Measurements from ENCODE around the gene HMGCL. TPM values are rescaled to one million over a fixed set of nuclear protein-coding genes. Genes with fewer than 3 reads are reported as not detected.
"Not testable (repeated sequence)": the region's sequence is repeated elsewhere in the genome, so short reads cannot be mapped to it uniquely, and the experiment has no call there.

The HMGCL gene
- total RNA-seq, 1 donor from 2014 or later, result 40.6 TPM

DNA sequence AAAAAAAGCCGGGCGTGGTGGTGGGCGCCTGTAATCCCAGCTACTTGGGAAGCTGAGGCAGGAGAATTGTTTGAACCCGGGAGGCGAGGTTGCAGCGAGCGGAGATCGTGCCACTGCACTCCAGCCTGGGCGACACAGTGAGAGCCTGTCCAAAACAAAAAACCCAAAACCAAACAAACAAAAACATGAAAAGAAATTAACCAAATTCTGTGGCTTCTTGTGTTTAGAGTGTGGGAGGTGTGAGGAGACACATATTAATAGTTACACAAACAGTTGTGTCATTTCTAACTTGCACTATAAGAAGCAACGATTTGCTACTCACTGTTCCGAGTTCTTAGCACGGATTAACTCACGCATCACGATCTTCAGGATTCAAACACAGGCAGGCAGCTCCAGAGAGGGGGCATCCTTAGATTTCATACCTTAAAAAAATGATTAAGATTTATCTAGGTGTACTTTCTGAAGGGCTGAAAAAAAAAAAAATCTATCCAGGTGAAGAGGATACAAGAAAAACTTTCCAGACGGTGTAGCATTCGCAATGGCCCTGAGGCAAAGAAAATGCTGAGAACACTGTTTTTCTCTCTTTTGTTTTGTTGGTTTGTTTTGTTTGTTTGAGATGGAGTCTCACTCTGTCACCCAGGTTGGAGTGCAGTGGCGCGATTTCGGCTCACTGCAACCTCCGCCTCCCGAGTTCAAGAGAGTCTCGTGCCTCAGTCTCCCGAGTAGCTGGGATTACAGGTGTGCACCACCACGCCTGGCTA, 713 bp upstream of the HMGCL start:
- no peak for DNase-seq

DNA sequence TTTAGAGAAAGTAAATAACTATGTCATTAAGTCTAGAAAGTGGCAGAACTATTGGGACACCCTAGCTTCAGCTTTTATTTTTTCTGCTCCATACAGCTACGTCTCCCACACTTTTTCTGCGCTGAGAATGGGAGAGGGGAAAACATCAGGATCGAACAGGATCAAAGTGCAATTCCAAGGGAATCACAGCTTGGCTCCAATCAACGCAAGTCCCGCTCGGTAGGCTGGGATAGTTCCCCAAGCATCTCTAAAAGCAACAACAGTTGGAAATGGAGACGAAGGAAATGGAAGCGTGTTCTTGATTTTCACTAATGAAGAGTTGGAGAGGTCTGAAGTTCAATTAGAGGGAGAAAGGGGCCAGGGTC, 536 bp downstream of the HMGCL start:
- DNase-seq, result no peak

DNA sequence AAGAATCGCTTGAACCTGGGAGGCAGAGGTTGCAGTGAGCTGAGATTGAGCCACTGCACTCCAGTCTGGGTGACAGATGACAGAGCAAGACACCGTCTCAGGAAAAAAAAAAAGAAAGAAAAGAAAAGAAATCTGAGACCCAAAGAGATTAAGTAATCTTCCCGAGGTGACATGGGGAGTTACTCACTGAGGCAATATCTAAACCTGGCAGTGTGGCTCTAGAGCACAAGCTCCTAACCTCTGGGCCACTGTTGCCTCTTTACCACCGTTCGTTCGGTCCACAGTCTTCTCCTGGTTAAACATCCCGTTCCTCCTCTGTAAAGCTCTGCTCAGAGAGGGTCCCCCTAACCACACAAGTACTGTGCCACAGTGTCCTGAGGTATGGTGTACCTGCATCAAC, 1.5 kb downstream of the HMGCL start:
- no peak for DNase-seq

DNA sequence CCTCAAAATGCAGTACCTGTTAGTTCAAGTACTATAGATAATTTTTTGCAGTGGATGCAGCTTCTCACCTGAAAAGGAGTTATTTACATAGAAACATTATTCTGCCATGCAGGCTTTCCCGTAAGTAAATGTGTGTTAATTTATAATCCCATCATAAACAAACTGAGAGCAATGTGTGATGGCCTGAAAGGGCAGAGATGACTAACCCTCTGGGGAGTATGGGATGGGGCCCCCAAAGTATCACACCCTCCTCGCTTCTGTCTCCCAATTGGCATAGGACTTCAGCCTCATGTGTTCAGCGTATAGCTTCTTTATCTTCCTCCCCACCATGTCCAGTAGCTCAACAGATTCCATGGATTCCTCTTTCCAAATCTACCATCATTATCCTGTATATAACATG, 7.6 kb downstream of the HMGCL start:
- DNase-seq, result no peak

DNA sequence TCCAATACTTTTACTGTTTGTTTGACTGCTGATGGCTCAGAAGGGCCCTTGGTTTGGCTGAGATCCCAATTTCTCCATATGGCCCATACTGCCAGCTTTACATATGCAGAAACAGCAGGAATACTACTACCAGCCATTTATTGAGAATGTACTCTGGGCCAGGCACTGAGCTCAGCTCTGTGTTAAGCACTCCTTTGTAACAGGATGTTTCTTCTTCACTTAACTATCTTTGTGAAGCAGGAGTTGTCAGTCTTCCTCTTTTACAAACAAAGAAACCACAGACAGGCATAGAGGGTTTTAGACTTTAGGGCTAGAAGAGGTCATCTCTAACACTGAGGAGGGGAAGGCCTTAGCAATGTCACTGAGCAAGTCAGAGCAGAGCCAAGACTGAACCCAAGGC, 8.3 kb downstream of the HMGCL start:
- no peak for DNase-seq

DNA sequence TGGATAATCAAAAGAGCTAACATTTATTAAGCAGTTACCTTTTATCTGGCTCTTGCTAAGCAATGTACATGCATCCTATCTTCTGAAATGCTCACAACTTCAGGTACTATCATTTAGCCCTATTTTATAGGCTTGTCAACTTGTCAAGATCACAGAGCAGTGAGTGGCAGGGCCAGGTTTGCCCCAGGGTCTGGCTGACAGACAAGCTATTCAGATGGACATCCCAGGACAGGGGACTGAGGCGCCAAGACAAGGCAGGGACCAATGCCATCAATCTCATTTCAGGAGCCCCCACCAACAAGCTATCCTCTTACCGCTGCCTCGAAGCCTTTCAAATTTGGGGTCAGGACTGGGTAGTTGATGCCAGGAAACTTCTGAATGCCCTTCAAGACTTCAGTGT, 8.9 kb downstream of the HMGCL start:
- DNase-seq, result no peak

DNA sequence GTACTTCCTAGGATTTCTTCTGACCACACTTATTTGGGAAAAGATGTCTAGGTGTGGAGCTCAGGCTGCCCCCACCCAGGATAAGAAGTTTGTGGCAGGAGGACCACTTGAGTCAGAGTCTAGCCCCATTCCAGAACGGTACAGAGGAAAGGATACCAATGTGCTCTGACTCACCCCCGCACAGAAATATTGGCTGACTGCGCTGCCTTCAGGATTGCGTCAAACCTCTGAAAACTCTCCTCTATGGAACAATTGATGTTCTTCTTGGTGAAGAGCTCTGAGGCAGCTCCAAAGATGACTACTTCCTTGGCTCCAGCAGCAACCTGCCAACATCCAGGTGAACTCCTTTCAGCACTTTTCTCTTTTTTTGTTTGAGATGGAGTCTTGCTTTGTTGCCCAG, 11.2 kb downstream of the HMGCL start:
- no peak for DNase-seq

DNA sequence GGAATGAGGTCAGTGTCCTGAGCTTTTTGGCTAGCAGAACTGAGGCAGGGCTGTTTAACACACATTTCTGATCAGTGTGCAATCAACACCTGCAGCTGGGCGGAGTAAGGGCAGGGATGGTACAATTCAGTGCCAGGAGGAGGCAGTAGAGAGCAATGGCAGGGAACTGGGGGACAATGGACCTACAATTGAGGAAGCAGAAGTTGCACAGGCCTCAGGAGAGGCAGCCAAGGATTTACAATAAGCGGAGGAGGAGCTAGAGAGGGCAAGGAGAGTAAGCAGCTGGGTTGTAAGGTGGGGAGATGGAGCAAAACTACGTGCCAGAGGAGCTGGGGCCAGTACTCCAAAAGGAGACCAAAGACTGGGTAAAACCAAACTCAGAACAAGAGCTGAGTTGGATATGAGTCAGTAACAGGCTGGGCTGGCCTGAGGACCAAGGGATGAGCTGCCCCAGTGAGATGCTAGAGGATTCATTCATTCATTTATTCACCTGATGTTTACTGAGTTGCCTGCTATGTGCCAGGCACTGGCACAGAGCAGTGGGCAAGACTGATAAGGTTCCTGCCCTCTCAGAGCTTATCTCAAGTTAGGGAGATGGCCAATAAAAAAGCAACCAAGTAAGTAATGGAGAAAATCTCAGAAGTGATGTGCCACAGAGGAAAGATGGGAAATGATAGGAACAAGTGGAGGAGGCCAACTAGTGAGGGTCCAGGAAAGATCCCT, 14.2 kb downstream of the HMGCL start:
- DNase-seq, result peak; percentile 29

DNA sequence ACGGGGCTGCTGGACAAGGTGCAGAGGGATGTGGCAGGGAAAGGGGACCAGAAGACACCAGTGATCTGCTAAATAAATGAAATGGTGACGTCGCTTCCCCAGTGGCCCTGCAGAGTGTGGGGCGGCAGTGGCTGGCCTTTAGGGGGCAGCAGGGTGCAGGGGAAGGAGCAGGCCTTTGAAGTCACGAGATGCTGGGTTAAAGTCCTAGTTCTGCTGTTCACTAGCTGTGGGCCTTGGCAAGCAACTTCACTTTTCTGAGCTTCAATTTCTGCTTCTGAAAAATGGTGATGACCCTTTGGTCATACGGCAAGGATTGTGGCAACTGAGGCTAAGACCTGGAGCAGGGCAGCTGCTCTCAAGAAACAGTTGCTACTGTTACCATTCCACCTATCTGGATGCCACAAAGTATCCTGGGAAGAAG, 15.5 kb downstream of the HMGCL start:
- DNase-seq, result peak; percentile 43

DNA sequence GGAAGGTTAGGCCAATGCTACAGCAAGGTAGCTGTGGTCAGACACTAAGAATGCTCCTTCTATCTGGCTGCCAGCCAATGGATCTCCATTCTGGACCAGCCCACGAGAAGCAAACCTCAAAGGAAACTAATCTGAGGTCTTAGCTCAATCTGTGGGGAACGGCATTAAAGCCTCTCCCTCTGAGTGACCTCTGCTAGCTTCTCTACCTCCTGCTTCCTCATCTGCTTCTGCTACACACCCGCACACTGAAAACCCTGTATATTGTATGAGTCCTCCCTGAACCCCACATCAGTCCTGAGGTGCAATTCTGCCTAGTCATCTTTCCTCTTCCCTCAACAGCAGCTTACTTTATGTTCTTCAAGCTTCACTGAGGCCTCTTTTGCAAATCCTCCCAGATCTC, 17.8 kb downstream of the HMGCL start:
- DNase-seq, result no peak

DNA sequence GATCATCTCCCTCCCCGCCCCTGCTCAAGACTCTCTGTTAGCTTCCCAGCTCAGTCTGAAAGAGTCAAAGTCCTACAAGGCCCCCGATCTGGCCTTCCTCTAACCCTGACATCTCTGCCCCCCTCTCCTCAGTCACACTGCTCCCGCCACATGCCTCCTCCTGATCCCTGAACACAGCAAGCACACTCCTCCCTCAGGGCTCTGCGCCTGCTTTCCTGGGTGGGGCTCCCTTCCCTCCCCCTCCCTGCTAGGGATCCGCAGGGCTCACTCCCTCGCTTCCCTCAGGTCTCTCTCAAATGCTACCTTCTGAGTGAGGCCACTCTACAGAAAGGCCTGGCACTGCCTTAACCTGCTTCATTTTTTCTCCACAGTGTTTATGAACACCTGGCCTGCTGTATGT, 18.9 kb downstream of the HMGCL start:
- DNase-seq, result no peak

DNA sequence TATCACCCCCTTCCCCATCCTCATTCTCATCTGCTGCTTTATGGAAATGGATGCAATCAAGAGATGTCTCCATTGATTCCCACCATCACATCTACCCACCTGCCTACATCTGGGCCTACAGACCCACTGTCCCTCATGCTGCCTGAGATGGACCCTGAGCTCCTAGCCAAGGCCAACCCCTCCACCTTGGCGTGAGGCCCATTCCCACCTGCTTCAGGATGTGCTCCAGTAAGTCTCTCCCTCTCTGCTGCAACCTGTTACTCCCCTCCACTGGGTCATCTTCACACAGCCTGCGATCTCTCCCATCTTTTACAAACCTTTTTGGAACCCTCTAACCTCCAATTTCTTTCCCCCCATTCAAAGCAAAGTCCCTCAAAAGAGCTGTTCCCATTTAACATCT, 20.2 kb downstream of the HMGCL start:
- DNase-seq, result no peak

DNA sequence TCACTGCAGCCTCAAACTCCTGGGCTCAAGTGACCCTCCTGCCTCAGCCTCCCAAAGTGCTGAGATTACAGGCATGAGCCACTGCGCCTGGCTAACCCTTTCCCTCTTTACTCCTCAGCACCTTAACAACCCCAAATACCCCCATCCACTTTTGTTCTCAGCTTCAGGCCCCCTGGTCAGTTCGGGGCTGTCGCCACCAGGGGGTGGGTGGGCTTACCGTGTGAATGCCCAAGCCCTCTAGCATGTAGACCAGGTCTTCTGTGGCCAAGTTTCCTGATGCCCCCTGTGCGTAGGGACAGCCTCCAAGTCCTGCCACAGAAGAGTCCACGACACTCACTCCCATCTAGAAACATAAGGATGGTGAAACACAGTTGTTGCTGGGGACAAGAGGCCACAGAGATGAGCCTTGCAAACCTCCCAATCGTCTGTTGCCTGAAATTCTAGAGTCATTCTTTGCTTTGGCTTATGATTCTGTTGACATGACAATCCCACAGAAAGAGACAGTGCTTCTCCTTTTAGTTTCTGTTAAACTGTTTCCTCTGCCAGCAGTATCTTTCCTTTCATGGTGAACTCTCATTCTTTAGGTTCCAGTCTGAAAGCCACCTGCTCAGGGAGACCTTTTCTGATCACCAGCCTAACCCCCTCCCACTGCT, 20.9 kb downstream of the HMGCL start:
- no peak for DNase-seq

DNA sequence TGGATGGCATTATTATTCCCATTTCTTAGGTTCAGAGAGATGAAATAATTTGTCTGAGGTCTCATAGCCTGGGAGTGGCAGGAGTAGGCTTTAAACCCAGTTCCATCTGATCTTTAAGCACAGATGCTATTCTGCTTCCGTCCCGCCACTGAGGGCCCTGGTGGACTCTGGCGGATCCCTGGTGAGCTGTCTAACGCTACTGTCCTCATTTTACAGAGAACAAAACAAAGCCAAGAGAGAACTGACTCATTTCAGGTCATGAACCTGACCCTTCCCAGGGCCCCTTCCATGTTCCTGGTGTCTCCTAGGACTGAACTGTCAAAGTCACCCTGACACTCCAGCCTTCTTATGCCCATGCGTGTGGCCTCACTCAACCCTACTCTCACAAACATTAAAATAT, 21.6 kb downstream of the HMGCL start:
- DNase-seq, result no peak

DNA sequence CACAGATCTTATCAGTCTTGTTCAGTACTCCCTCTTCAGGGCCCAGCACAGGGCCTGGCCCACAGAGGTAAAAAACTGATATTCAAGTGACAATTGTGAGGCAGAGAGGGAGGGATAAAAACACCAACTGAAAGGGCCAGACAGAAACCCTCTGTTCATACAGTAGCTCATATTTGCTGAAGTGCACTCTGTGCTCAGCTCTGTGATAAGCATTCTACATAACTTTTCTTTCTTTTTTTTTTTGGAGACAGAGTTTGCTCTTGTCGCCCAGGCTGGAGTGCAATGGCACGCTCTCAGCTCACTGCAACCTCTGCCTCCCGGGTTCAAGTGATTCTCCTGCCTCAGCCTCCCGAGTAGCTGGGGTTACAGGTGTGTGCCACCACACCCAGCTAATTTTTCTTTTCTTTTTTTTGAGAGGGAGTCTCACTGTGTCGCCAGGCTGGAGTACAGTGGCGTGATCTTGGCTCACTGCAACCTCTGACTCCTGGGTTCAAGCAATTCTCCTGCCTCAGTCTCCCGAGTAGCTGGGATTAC, 22.4 kb downstream of the HMGCL start:
- DNase-seq, result not testable (repeated sequence)

DNA sequence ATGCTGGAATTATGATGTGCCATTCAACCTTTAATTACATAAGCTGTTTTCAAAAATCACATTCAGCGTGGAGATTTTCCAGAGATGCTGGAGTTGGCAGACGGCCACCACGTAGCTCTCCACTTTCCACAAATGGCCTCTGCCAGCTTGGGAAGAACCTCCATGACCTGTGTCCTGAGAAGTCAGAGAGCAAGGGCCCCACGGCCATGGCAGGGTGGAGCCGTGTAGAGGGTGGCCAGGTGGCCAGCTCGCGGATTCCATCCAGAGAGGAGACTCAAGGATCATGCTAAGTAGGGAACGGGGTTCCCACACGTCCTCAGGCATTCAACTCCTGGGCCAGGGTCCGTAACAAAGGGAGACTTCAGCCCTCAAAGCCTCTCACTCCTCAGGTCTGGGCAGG, 23.4 kb downstream of the HMGCL start:
- DNase-seq, result peak; percentile 21

DNA sequence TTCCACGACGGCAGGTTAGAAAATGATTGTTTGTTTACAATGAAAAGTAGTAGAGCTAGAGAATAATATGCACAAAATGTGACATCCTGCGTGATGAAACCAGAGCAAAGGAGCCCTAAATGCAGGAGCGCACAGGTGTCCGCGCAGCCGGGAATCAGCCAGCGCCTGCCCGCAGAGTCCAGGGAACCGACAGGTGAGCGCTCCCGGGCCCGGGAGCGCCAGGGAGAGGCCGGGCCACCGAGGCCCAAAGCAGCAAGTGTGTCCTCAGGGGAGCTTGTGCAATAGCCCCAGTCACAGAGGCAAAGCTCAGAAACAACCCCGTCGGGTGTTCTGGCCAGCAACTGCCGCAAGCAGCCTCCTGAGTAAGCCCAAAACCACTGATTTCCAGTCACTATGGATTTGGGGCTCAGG, 23.9 kb downstream of the HMGCL start:
- no peak for DNase-seq

DNA sequence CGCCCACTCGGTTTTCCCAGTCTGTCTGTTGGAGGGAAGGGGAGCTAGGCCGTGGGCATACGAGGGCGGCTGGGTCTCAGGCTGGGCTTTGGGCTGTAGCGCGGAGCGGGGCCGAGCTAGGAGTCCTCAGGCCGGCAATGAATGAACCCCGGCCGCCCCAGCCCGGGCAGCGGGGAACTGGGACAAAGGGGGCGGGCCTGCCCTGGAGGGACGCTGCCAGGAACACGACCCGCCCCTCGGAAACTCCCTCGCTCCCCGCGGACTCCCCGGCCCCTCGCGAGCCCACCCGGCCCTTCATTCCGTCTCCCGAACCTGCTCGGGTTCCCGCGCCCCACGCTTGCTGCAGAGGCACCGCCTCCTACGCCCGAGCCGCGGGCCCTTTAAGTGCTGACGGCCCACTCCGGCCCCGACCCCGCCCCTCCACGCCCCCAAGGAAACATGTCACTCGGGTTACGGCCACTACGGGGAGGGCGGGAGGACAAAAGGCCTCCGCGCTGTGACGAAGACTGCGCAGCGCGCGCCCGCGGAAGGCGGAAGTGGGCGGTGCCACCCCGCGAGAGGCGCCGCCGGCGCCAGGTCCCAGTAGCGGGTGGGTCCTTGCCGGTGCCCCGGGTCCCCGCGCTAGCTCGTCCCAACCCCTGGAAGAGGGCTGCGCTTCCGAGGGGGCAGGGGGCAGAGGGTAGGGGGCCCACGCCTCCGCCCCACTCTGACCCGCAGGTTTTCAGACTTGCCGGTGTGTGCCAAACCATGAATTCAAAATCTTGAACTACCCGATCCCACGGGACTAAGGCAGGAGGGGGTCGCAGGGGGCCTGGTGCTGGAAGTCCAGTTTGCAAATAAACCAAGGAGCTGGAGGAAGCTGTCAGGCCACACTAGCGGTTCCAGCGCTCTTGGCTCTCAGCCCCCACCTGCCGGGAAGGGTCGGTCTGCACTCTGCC, 24.6 kb downstream of the HMGCL start, which contains the start of gene GALE:
GALE (minus strand) TSS at position 355 of the 938 bp plus-strand sequence. CDS start 1,747 bp downstream, outside the sequence.
- DNase-seq, result peak; percentile 98

DNA sequence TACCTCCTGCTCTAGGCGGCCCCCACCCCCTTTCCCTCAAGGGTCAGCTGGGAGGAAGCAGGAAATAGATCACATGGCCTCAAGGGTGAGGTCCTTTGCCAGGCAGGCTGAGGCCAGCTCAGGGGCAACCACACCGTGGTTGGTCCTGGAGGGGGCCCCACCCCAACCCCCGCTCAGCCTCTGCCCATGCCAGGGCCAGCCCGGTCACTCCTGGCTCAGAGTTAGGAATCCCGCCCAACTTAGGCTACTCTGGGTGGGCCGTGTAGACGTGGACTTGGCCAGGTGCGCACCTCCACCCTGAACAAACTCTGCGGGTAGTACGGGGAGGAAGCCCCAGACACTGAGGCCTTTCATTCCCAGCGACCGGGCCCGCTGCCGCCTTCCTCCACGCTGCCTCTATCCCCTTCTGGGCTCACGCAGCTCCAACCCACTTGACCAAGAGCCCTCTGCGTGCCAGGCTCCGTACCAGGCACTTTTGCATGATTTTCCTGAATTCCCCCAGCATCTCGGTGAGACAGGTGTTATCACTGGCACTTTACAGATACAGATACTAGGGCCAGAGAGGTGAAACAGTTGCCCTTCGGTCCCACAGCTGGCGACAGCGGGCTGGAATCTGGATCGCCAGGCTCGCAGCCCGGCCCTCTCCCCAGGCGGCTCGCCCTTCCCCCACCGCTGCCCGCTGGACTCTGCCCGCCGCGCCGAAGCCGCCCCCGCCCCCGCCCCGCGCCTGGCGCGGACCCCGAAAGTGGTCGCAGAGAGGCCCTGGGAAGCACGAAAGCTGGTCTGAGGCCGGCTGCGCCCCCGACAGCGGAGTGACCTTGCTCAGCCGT, 25.4 kb downstream of the HMGCL start:
- peak; percentile 49 for DNase-seq

DNA sequence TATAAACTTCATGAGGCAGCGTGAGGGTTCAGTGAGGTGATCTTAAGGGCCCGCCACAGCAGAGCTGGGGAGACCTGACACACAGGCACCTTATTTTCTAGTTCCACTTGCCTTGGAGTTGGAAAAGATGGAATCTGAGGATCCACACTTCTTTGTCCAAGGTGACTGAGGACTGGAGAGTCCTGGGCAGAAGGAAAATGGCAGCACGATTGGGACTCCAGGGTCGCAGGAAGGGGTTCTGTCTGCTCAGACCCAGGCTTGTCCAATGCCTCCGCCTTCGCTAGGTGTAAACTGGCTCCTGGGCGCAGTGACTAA, 26.0 kb downstream of the HMGCL start:
- no peak for DNase-seq

DNA sequence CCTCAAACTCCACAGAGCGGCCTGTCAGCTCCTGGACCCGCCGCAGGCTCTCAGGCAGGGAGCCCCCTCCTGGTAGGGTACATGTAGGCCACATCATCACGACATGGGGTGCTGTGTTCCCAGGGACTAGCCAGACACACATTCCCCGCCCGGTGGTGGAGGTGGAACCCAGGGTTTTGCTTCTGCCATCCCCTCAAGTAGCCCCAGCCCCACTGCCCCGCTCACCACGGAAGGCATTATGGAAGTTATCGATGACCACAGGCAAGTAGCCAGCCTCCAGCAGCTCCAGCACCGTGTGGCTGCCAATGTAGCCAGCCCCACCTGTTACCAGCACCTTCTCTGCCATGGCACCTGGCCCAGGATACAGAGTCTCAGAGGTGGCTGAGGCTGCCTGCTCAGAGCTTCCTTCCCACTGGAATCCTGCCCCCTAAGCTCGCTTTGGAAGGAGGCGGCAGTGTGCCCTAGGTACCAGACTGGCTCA, 26.5 kb downstream of the HMGCL start:
- no peak for DNase-seq

All from tongue (tissue), 2 donors.